ENCODE results near the gene RUBCN. TPM values are rescaled to one million over a fixed set of nuclear protein-coding genes. Genes with fewer than 3 reads are reported as not detected.

RUBCN gene
- total RNA-seq, 2 experiments from 2014 or later = 27.3 to 27.7 TPM

- no peak for TF ChIP-seq CTCF (IDR thresholded peaks at IDR 0.05)
- Mint-ChIP-seq H3K36me3 (ENCODE audit: low read depth) (peaks cover 6% of the 10 kb centered on the region), H3K4me3 (no peak overlapping the region), H3K9me3 (no peaks in the 10 kb centered on the region), H3K4me1 (ENCODE audit: low read depth) (no peaks in the 10 kb centered on the region), H3K27ac (no peak overlapping the region), H3K27me3 (no peaks in the 10 kb centered on the region)
- DNase-seq (no peak), ATAC-seq (no peak)
- intact Hi-C loops (cut with micrococcal nuclease) = no loop called here
- POLR2A ChIA-PET = interaction anchor here (0.6 kb wide), 1 partner anchor 20 kb away, joined by 3 read pairs; no protein-coding TSS in a partner anchor
- CTCF ChIA-PET = interaction anchor here (1.0 kb wide), 1 partner anchor 144 kb away, joined by 3 read pairs; no protein-coding TSS in a partner anchor
Observed at GRCh38 chr3:197761784-197762183, 25.1 kb upstream of the RUBCN start.

GRCh38 chr3:197758512-197758911, 21.8 kb upstream of the RUBCN start:
- peaks cover 1% of the 10 kb centered on the region for H3K36me3 Mint-ChIP-seq (ENCODE audit: low read depth)
- H3K27me3 Mint-ChIP-seq = no peaks in the 10 kb centered on the region
- no peak overlapping the region for H3K27ac Mint-ChIP-seq
- DNase-seq (no peak), ATAC-seq (no peak)
- no peaks in the 10 kb centered on the region for H3K9me3 Mint-ChIP-seq
- intact Hi-C loops (cut with micrococcal nuclease) = no loop called here
- peaks cover 16% of the 10 kb centered on the region for H3K4me1 Mint-ChIP-seq (ENCODE audit: low read depth)
- ChIA-PET POLR2A (no interaction called here), CTCF (no interaction called here)
- no peak overlapping the region for H3K4me3 Mint-ChIP-seq
- no peak for TF ChIP-seq CTCF (IDR thresholded peaks at IDR 0.05)

- POLR2A ChIA-PET = no interaction called here
- no peaks in the 10 kb centered on the region for H3K36me3 Mint-ChIP-seq (ENCODE audit: low read depth)
- no peak for ATAC-seq
- no peaks in the 10 kb centered on the region for H3K27me3 Mint-ChIP-seq
- H3K4me1 Mint-ChIP-seq (ENCODE audit: low read depth) = peaks cover 27% of the 10 kb centered on the region
- no peak for DNase-seq
- no peak overlapping the region for H3K4me3 Mint-ChIP-seq
- H3K27ac Mint-ChIP-seq = no peak overlapping the region
- intact Hi-C loops (cut with micrococcal nuclease) = no loop called here
- TF ChIP-seq CTCF (IDR thresholded peaks at IDR 0.05) = no peak
- no peaks in the 10 kb centered on the region for H3K9me3 Mint-ChIP-seq
- CTCF ChIA-PET = interaction anchor here (0.6 kb wide), 1 partner anchor 149 kb away, joined by 3 read pairs; no protein-coding TSS in a partner anchor
Observed at GRCh38 chr3:197756704-197757103, 20.0 kb upstream of the RUBCN start.

GRCh38 chr3:197753263-197753662, 16.6 kb upstream of the RUBCN start:
- Mint-ChIP-seq H3K4me1 (ENCODE audit: low read depth) (peaks cover 44% of the 10 kb centered on the region), H3K27ac (no peak overlapping the region), H3K36me3 (ENCODE audit: low read depth) (no peaks in the 10 kb centered on the region), H3K27me3 (no peaks in the 10 kb centered on the region), H3K4me3 (no peak overlapping the region), H3K9me3 (no peaks in the 10 kb centered on the region)
- DNase-seq (peak; percentile 11), ATAC-seq (no peak)
- POLR2A ChIA-PET = interaction anchor here (0.9 kb wide), 1 partner anchor 35 kb away, joined by 3 read pairs; no protein-coding TSS in a partner anchor
- TF ChIP-seq CTCF (IDR thresholded peaks at IDR 0.05) = no peak
- CTCF ChIA-PET = interaction anchor here (0.6 to 1.0 kb wide), 5 partner anchors 17 to 197 kb away, joined by 3 to 4 read pairs (median 3); no protein-coding TSS in a partner anchor
- intact Hi-C loops (cut with micrococcal nuclease) = loop anchor here (5.0 kb wide), 1 partner anchor 49 kb away; no protein-coding TSS in a partner anchor

- DNase-seq (peak; percentile 48), ATAC-seq (peak; percentile 13)
- Mint-ChIP-seq H3K27me3 (no peaks in the 10 kb centered on the region), H3K27ac (peak overlapping the region; percentile 79), H3K9me3 (no peaks in the 10 kb centered on the region), H3K4me1 (ENCODE audit: low read depth) (peaks cover 44% of the 10 kb centered on the region), H3K36me3 (ENCODE audit: low read depth) (no peaks in the 10 kb centered on the region), H3K4me3 (peak overlapping the region; percentile 74)
- TF ChIP-seq CTCF (IDR thresholded peaks at IDR 0.05) = no peak
- CTCF ChIA-PET = no interaction called here
- POLR2A ChIA-PET = no interaction called here
- intact Hi-C loops (cut with micrococcal nuclease) = loop anchor here (5.0 kb wide), 1 partner anchor 50 kb away; no protein-coding TSS in a partner anchor
Observed at GRCh38 chr3:197752107-197752506, 15.4 kb upstream of the RUBCN start.

All from activated CD8-positive, alpha-beta T cell treated with anti-CD3 and anti-CD28 coated beads for 36 hours (primary cell).